ENCODE results near the gene SMG7. TPM values are rescaled to one million over a fixed set of nuclear protein-coding genes. Genes with fewer than 3 reads are reported as not detected.
A peak's percentile ranks its signal among the peaks of the same experiment; 100 is the strongest.

SMG7 gene
- total and polyA plus RNA-seq, 10 of the 15 experiments (the other 5 are each of a cell fraction or from before 2014, with no cell fraction given), result 9.5 to 65.4 (median 42.7) TPM

GRCh38 chr1:183600136-183600535, 127.8 kb downstream of the SMG7 start:
- SMC1A ChIA-PET (ENCODE audit: uncharacterized antibody, unreplicated experiment), result interaction anchor here (0.6 to 12.6 kb wide), 10 partner anchors 9 to 116 kb away, joined by 3 to 363 read pairs (median 3); partner anchors contain the start of gene NCF2
- Histone ChIP-seq H3K9me3 (replicated peaks; ENCODE audit: control insufficient read depth, insufficient read depth, low read length) (no peaks in the 10 kb centered on the region; the same call in 1 of the 3 replicates), H3K4me1 (ENCODE audit: control insufficient read depth, insufficient read depth, low read length) (peaks cover 41% of the 10 kb centered on the region), H3K36me3 (ENCODE audit: control insufficient read depth in 2 of 2, insufficient read depth in 2 of 2, low read length in 1 of 2) (no peaks in the 10 kb centered on the region), H3K9ac (ENCODE audit: control insufficient read depth, insufficient read depth, low read length) (no peak overlapping the region), H2AFZ (ENCODE audit: control insufficient read depth, low read depth, low read length) (no peak overlapping the region), H3K27me3 (replicated peaks in 1 of 2; ENCODE audit: control insufficient read depth in 2 of 2, insufficient read depth in 2 of 2, low read length in 1 of 2) (no peaks in the 10 kb centered on the region), H3K4me2 (ENCODE audit: control insufficient read depth, insufficient read depth) (no peak overlapping the region), H3K27ac (ENCODE audit: control insufficient read depth, insufficient read depth) (no peak overlapping the region), H3K79me2 (ENCODE audit: control insufficient read depth, insufficient read depth, low read length) (no peaks in the 10 kb centered on the region), H4K20me1 (ENCODE audit: control insufficient read depth, insufficient read depth) (no peaks in the 10 kb centered on the region), H3K4me3 (no peak overlapping the region)
- ATAC-seq (no peak), FAIRE-seq (no peak), DNase-seq (ENCODE audit: low read depth, low spot score) (no peak)
- WGBS (ENCODE audit: insufficient coverage, insufficient replicate concordance, low lambda C conversion rate, missing lambda C conversion rate), result 98% methylated on average over 3 of the region's 3 CpGs
- POLR2A ChIA-PET, result interaction anchor here (1.1 to 1.8 kb wide), 3 partner anchors 9 to 13 kb away, joined by 3 to 21 read pairs (median 7); partner anchors contain the start of gene NCF2
- RAD21 ChIA-PET (ENCODE audit: unreplicated experiment), result interaction anchor here (0.8 to 8.5 kb wide), 4 partner anchors 9 to 127 kb away, joined by 3 to 188 read pairs (median 10); partner anchors contain the start of genes NCF2 and SMG7
- BruUV-seq (replicated peaks), result no TSS peak
- in situ Hi-C loops (cut with MboI), result no loop called here
- intact Hi-C loops (cut with micrococcal nuclease; ENCODE audit: unreplicated experiment), result loop anchor here (5.0 kb wide), 1 partner anchor 242 kb away; no protein-coding TSS in a partner anchor
- CTCF ChIA-PET, result interaction anchor here (1.6 to 4.2 kb wide), 3 partner anchors 11 to 84 kb away, joined by 5 to 30 read pairs (median 9); partner anchors contain the start of gene NCF2
- no peak for TF ChIP-seq CHD2 (IDR thresholded peaks at IDR 0.05; ENCODE audit: borderline replicate concordance, low read depth, low read length)
- no peak for TF ChIP-seq POLR2AphosphoS2 (IDR thresholded peaks at IDR 0.05; ENCODE audit: low read depth, low read length)
- no peak for TF ChIP-seq KLF5 (IDR thresholded peaks at IDR 0.05; ENCODE audit: partially characterized antibody)
- TF ChIP-seq PKNOX1 (IDR thresholded peaks at IDR 0.05), result peak; percentile 44; the same call in 1 of the 2 replicates
- no peak for TF ChIP-seq ZNF384 (IDR thresholded peaks at IDR 0.05; ENCODE audit: borderline replicate concordance, low read depth, low read length)
- no peak for TF ChIP-seq CEBPZ (IDR thresholded peaks at IDR 0.05; ENCODE audit: low read depth, low read length)
- TF ChIP-seq RUNX3 (IDR thresholded peaks at IDR 0.05; ENCODE audit: low read length), result peak; percentile 31; the same call in 1 of the 2 replicates
- no peak for TF ChIP-seq GABPA (IDR thresholded peaks at IDR 0.05; ENCODE audit: low read depth)
- no peak for TF ChIP-seq RELA (IDR thresholded peaks at IDR 0.05; ENCODE audit: borderline replicate concordance, partially characterized antibody)
- TF ChIP-seq, protein P1, sequence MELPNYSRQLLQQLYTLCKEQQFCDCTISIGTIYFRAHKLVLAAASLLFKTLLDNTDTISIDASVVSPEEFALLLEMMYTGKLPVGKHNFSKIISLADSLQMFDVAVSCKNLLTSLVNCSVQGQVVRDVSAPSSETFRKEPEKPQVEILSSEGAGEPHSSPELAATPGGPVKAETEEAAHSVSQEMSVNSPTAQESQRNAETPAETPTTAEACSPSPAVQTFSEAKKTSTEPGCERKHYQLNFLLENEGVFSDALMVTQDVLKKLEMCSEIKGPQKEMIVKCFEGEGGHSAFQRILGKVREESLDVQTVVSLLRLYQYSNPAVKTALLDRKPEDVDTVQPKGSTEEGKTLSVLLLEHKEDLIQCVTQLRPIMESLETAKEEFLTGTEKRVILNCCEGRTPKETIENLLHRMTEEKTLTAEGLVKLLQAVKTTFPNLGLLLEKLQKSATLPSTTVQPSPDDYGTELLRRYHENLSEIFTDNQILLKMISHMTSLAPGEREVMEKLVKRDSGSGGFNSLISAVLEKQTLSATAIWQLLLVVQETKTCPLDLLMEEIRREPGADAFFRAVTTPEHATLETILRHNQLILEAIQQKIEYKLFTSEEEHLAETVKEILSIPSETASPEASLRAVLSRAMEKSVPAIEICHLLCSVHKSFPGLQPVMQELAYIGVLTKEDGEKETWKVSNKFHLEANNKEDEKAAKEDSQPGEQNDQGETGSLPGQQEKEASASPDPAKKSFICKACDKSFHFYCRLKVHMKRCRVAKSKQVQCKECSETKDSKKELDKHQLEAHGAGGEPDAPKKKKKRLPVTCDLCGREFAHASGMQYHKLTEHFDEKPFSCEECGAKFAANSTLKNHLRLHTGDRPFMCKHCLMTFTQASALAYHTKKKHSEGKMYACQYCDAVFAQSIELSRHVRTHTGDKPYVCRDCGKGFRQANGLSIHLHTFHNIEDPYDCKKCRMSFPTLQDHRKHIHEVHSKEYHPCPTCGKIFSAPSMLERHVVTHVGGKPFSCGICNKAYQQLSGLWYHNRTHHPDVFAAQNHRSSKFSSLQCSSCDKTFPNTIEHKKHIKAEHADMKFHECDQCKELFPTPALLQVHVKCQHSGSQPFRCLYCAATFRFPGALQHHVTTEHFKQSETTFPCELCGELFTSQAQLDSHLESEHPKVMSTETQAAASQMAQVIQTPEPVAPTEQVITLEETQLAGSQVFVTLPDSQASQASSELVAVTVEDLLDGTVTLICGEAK (IDR thresholded peaks at IDR 0.05; ENCODE audit: borderline replicate concordance), result no peak
- TF ChIP-seq CHD4 (IDR thresholded peaks at IDR 0.05), result no peak

Data from GM12878 (cell line).